Stimulated activated CD4-positive, alpha-beta T cell treated with anti-CD3 and anti-CD28 coated beads, Interleukin-2, amount 100 ng/mL, for 48 hours (primary cell): ENCODE measurements around the gene RNF223.
"Not testable (repeated sequence)": the region's sequence is repeated elsewhere in the genome, so short reads cannot be mapped to it uniquely, and the experiment has no call there.

ENCODE experiments used
- DNase-seq, 2 donors: peaks; one replicate each; pipeline ENCODE4 v3.0.0-alpha.2; 2020

RNF223 gene

GRCh38 chr1:1041873-1042272 lies 32.2 kb downstream of the RNF223 start:
- no peak for DNase-seq

- no peak for DNase-seq
These were observed 33.0 kb downstream of the RNF223 start for GRCh38 chr1:1041092-1041523.

GRCh38 chr1:1040004-1040991 lies 33.8 kb downstream of the RNF223 start:
- DNase-seq, result peak; percentile 61 to 81

- no peak for DNase-seq
These were observed 34.8 kb downstream of the RNF223 start for GRCh38 chr1:1039145-1039910.

GRCh38 chr1:1038694-1039093 lies 35.4 kb downstream of the RNF223 start:
- DNase-seq, result no peak

GRCh38 chr1:1037366-1038327 lies 36.5 kb downstream of the RNF223 start:
- DNase-seq, result no peak

- no peak for DNase-seq
These were observed 38.7 kb downstream of the RNF223 start for GRCh38 chr1:1035291-1035943.

GRCh38 chr1:1034439-1034781 lies 39.7 kb downstream of the RNF223 start:
- no peak for DNase-seq

- no peak for DNase-seq
These were observed 40.2 kb downstream of the RNF223 start for GRCh38 chr1:1033731-1034438.

GRCh38 chr1:1033009-1033587 lies 41.0 kb downstream of the RNF223 start:
- peak; percentile 88 to 93 for DNase-seq

- no peak for DNase-seq
These were observed 41.7 kb downstream of the RNF223 start for GRCh38 chr1:1032424-1032823.

- no peak for DNase-seq
These were observed 42.4 kb downstream of the RNF223 start for GRCh38 chr1:1031659-1032235.

GRCh38 chr1:1030867-1031658 lies 43.0 kb downstream of the RNF223 start:
- not testable (repeated sequence) for DNase-seq

GRCh38 chr1:1027791-1028190 lies 46.3 kb downstream of the RNF223 start:
- no peak for DNase-seq

GRCh38 chr1:1026599-1027413 lies 47.3 kb downstream of the RNF223 start:
- DNase-seq, result no peak

GRCh38 chr1:1025730-1026129 lies 48.4 kb downstream of the RNF223 start:
- DNase-seq, result no peak

GRCh38 chr1:1024771-1025699 lies 49.1 kb downstream of the RNF223 start:
- no peak for DNase-seq
